GM19324 (cell line): ENCODE results near the gene GGPS1.

Experiments used
- ATAC-seq: cut with Tn5 transposase; IDR thresholded peaks from one replicate; pipeline ENCODE4 v1.9.1; 2021; ENCODE audit warnings: mild to moderate bottlenecking, moderate library complexity; ENCODE audit not compliant: unreplicated experiment, low FRiP score

GGPS1 gene

DNA sequence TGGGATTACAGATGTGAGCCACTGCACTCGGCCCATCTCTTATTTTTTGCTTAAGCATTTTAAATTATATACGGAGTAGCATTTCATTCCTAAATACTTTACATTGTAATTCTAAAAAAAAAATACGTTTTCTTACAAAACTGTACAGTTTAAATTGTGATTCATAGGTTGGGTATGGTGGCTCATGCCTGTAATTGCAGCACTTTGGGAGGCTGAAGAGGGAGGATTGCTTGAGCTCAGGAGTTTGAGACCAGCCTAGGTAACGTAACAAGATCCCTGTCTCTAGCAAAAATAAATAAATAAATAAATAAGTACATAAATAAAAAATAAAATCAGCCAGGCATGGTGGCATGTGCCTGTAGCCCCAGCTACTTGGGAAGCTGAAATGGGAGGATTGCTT, 63.5 kb downstream of the GGPS1 start:
- ATAC-seq: no peak
